Measurements from ENCODE around the gene SNX2.
"Not testable (repeated sequence)": the region's sequence is repeated elsewhere in the genome, so short reads cannot be mapped to it uniquely, and the experiment has no call there.

Gene SNX2

GRCh38 chr5:122774861-122775549 lies at the start of gene SNX2:
Gene SNX2, plus strand, starts transcription at chr5:122775080. Its CDS starts 24 bp downstream, at chr5:122775104.
- DNase-seq (ENCODE audit: low spot score) = peak; percentile 98

- no peak for DNase-seq (ENCODE audit: low spot score)
Measured at GRCh38 chr5:122727112-122727541, 47.8 kb upstream of the SNX2 start.

GRCh38 chr5:122730037-122730436 lies 44.8 kb upstream of the SNX2 start:
- DNase-seq (ENCODE audit: low spot score) = no peak

GRCh38 chr5:122730456-122730855 lies 44.4 kb upstream of the SNX2 start:
- no peak for DNase-seq (ENCODE audit: low spot score)

- no peak for DNase-seq (ENCODE audit: low spot score)
Measured at GRCh38 chr5:122736086-122736845, 38.6 kb upstream of the SNX2 start.

- DNase-seq (ENCODE audit: low spot score) = no peak
Measured at GRCh38 chr5:122738088-122738487, 36.8 kb upstream of the SNX2 start.

GRCh38 chr5:122741681-122742080 lies 33.2 kb upstream of the SNX2 start:
- no peak for DNase-seq (ENCODE audit: low spot score)

GRCh38 chr5:122743261-122743660 lies 31.6 kb upstream of the SNX2 start:
- DNase-seq (ENCODE audit: low spot score) = no peak

GRCh38 chr5:122745597-122745996 lies 29.3 kb upstream of the SNX2 start:
- DNase-seq (ENCODE audit: low spot score) = no peak

- DNase-seq (ENCODE audit: low spot score) = no peak
Measured at GRCh38 chr5:122749886-122750285, 25.0 kb upstream of the SNX2 start.

GRCh38 chr5:122751293-122751782 lies 23.5 kb upstream of the SNX2 start:
- DNase-seq (ENCODE audit: low spot score) = no peak

- DNase-seq (ENCODE audit: low spot score) = no peak
Measured at GRCh38 chr5:122753500-122753899, 21.4 kb upstream of the SNX2 start.

- DNase-seq (ENCODE audit: low spot score) = no peak
Measured at GRCh38 chr5:122755783-122756182, 19.1 kb upstream of the SNX2 start.

GRCh38 chr5:122756264-122756911 lies 18.5 kb upstream of the SNX2 start:
- DNase-seq (ENCODE audit: low spot score) = no peak

- no peak for DNase-seq (ENCODE audit: low spot score)
Measured at GRCh38 chr5:122757285-122757684, 17.6 kb upstream of the SNX2 start.

- no peak for DNase-seq (ENCODE audit: low spot score)
Measured at GRCh38 chr5:122759241-122760070, 15.4 kb upstream of the SNX2 start.

- no peak for DNase-seq (ENCODE audit: low spot score)
Measured at GRCh38 chr5:122760236-122760635, 14.6 kb upstream of the SNX2 start.

- DNase-seq (ENCODE audit: low spot score) = no peak
Measured at GRCh38 chr5:122761115-122761514, 13.8 kb upstream of the SNX2 start.

GRCh38 chr5:122761896-122762295 lies 13.0 kb upstream of the SNX2 start:
- not testable (repeated sequence) for DNase-seq (ENCODE audit: low spot score)

GRCh38 chr5:122766130-122766529 lies 8.8 kb upstream of the SNX2 start:
- no peak for DNase-seq (ENCODE audit: low spot score)

GRCh38 chr5:122770477-122770876 lies 4.4 kb upstream of the SNX2 start:
- no peak for DNase-seq (ENCODE audit: low spot score)

GRCh38 chr5:122772446-122772845 lies 2.4 kb upstream of the SNX2 start:
- DNase-seq (ENCODE audit: low spot score) = no peak

Measured in D341Med (cell line).